GM10248 (cell line): Measurements from ENCODE around the gene SUN5.

Experiments
- CTCF ChIA-PET: fragments of 300-600 bp; sonication (Branson Sonifier 250); formaldehyde crosslinking; extraction: SDS; loops from one replicate; lab custom pipeline; 2021; ENCODE audit warnings: antibody characterized with exemption; lab: Yijun Ruan, JAX
- POLR2A ChIA-PET: fragments of 350-650 bp; sonication (Branson Sonifier 250); formaldehyde crosslinking; extraction: SDS; loops from one replicate; lab custom pipeline; 2020; ENCODE audit warnings: antibody characterized with exemption; lab: Yijun Ruan, JAX
- DNase-seq: peaks from one replicate; pipeline ENCODE4 v3.0.0; 2012; ENCODE audit errors: extremely low spot score
- TF ChIP-seq, protein P1 (sequence below): IDR thresholded peaks from 2 replicates; pipeline ENCODE4 v1.5.1; 2012; ENCODE audit warnings: mild to moderate bottlenecking, low read depth; ENCODE audit errors: extremely low read depth, missing control alignments, control extremely low read depth

SUN5 gene

GRCh38 chr20:33019465-33020277 is 15.4 kb upstream of the SUN5 start:
- TF ChIP-seq, protein P1, sequence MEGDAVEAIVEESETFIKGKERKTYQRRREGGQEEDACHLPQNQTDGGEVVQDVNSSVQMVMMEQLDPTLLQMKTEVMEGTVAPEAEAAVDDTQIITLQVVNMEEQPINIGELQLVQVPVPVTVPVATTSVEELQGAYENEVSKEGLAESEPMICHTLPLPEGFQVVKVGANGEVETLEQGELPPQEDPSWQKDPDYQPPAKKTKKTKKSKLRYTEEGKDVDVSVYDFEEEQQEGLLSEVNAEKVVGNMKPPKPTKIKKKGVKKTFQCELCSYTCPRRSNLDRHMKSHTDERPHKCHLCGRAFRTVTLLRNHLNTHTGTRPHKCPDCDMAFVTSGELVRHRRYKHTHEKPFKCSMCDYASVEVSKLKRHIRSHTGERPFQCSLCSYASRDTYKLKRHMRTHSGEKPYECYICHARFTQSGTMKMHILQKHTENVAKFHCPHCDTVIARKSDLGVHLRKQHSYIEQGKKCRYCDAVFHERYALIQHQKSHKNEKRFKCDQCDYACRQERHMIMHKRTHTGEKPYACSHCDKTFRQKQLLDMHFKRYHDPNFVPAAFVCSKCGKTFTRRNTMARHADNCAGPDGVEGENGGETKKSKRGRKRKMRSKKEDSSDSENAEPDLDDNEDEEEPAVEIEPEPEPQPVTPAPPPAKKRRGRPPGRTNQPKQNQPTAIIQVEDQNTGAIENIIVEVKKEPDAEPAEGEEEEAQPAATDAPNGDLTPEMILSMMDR: no peak
- POLR2A ChIA-PET: no interaction called here
- CTCF ChIA-PET: no interaction called here
- no peak for DNase-seq

GRCh38 chr20:33018169-33018931 is 14.1 kb upstream of the SUN5 start:
- DNase-seq: no peak
- ChIA-PET CTCF (interaction anchor here (2.3 kb wide), 1 partner anchor 12 kb away, joined by 6 read pairs; no protein-coding TSS in a partner anchor), POLR2A (no interaction called here)
- TF ChIP-seq, protein P1: no peak

DNA sequence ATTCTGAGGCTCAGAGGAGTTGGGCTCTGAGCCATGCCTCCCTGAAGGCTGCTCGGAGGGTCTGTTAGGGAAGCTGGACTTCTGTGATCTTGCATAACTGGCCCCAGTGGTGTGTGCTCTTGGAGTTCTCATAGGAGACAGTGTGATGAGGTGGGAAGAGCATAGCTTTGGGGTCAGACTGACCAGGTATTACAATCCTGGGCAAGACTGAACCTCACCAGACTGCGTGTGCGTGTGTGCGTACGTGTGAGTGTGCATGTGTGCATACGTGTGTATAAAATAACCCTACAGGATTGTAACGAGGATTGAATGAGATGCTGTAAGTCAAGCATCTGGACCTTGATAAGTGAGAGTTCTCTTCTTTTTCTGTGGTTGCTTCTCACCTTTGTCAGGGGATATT is 13.3 kb upstream of the SUN5 start:
- TF ChIP-seq, protein P1: no peak
- ChIA-PET POLR2A (no interaction called here), CTCF (interaction anchor here (1.2 to 2.3 kb wide), 3 partner anchors 9 to 116 kb away, joined by 3 to 6 read pairs (median 3); no protein-coding TSS in a partner anchor)
- no peak for DNase-seq

DNA sequence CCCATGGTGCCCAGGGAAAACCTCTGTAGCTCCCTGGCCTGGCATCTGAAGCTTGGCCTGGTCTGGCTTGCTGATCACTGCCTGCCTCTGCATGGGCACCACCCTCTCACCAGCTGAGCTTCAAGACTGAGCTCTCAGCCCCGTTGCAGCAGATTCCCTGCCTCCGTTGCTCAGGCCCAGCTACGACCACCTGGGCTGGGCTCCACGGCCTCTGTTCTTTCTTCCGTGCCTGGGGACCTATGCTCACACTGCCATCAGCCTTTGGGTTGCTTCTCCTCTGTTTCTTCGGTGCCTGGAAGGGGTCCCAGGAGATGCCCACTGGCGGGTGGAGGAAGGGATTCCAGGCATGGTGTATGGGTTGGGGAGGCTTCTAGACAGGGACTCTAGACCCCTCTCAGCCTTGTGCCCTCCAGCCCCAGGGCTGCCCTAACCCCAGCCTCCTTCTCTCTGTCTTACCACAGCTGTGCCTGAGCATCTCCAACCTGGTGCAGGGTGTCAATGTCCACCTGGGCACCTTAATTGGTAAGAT is 12.4 kb upstream of the SUN5 start:
- ChIA-PET CTCF (interaction anchor here (1.2 to 2.3 kb wide), 3 partner anchors 10 to 115 kb away, joined by 3 to 6 read pairs (median 3); no protein-coding TSS in a partner anchor), POLR2A (no interaction called here)
- DNase-seq: no peak
- TF ChIP-seq, protein P1: no peak

DNA sequence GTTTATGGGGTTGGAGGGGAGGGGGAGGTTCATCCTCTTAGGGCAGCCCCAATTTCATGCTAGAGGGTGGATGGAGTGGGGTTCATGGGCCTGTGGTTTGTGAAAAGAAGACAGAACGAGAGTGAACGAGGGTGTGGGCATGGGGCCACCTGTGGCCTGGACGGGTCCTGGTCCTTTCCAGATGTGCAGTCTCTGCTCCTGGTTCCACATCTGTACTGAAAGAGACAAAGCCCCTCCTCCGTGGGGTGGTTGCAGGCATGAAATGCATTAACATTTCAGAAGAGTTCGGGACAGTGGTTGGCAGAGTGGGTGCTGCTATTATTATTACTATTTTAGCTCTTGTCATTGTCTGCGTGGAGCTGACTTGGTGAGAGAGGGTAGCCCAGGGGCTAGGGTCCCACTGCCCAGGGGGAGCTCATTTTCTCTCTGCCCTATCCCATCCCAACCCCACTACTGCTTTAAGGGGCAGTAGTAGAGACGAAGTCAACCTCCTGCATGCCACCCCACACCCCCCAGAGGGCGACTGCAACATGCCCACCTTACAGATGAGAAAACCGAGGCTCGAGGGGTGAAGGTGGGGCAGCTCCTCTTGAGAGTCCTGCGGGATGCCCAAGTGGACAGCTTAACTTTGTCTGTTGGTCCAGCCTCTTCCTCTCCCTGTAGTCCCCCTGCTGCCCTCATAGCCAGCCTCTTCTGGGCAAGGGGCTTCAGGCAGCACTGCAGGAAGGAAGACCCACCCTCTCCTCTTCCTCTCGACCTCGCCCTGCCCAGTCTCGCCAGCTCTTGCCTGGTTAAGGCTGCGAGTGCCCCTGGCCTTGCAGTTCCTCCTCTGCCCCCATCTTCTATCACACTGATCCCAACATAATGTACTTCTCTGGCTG is 11.7 kb upstream of the SUN5 start:
- CTCF ChIA-PET: interaction anchor here (1.2 to 2.3 kb wide), 3 partner anchors 10 to 114 kb away, joined by 3 to 6 read pairs (median 3); no protein-coding TSS in a partner anchor
- no peak for DNase-seq
- POLR2A ChIA-PET: no interaction called here
- TF ChIP-seq, protein P1: no peak
